ENCODE data around the gene FAM20B.

The FAM20B gene

GRCh38 chr1:179092896-179093461, 67.3 kb downstream of the FAM20B start:
- no peak for DNase-seq

GRCh38 chr1:179094818-179095217, 69.1 kb downstream of the FAM20B start:
- DNase-seq: no peak

GRCh38 chr1:179095377-179095776, 69.7 kb downstream of the FAM20B start:
- no peak for DNase-seq

- no peak for DNase-seq
These were observed 70.2 kb downstream of the FAM20B start for GRCh38 chr1:179095924-179096323.

- no peak for DNase-seq
These were observed 74.2 kb downstream of the FAM20B start for GRCh38 chr1:179099891-179100290.

- DNase-seq: no peak
These were observed 75.9 kb downstream of the FAM20B start for GRCh38 chr1:179101566-179101965.

- DNase-seq: no peak
These were observed 78.3 kb downstream of the FAM20B start for GRCh38 chr1:179103999-179104398.

- no peak for DNase-seq
These were observed 79.0 kb downstream of the FAM20B start for GRCh38 chr1:179104611-179105250.

GRCh38 chr1:179105393-179105792, 79.7 kb downstream of the FAM20B start:
- no peak for DNase-seq

- no peak for DNase-seq
These were observed 82.3 kb downstream of the FAM20B start for GRCh38 chr1:179107706-179108629.

GRCh38 chr1:179108644-179109043, 83.0 kb downstream of the FAM20B start:
- DNase-seq: no peak

GRCh38 chr1:179115181-179115580, 89.5 kb downstream of the FAM20B start:
- no peak for DNase-seq

- DNase-seq: no peak
These were observed 93.8 kb downstream of the FAM20B start for GRCh38 chr1:179119513-179119912.

GRCh38 chr1:179120736-179121135, 95.0 kb downstream of the FAM20B start:
- DNase-seq: no peak

- DNase-seq: no peak
These were observed 95.7 kb downstream of the FAM20B start for GRCh38 chr1:179121159-179121938.

GRCh38 chr1:179124873-179125272, 99.2 kb downstream of the FAM20B start:
- no peak for DNase-seq

Data from NCI-H774 (cell line).